Measurements from ENCODE around the gene RASD2. TPM values are rescaled to one million over a fixed set of nuclear protein-coding genes. Genes with fewer than 3 reads are reported as not detected.

RASD2 gene
- total RNA-seq, 1 experiment from 2014 or later = not detected

- H3K4me3 Mint-ChIP-seq (ENCODE audit: unreplicated experiment) = no peak overlapping the region
- H3K9me3 Mint-ChIP-seq (ENCODE audit: unreplicated experiment) = peaks cover 6% of the 10 kb centered on the region
- peak; percentile 61 for DNase-seq (ENCODE audit: unreplicated experiment)
- CTCF ChIA-PET = interaction anchor here (0.5 to 6.4 kb wide), 57 partner anchors 9 to 554 kb away, joined by 3 to 234 read pairs (median 4); no protein-coding TSS in a partner anchor
- POLR2A ChIA-PET = no interaction called here
- H3K27me3 Mint-ChIP-seq (ENCODE audit: insufficient read depth, unreplicated experiment) = no peaks in the 10 kb centered on the region
- H3K4me1 Mint-ChIP-seq (ENCODE audit: insufficient read depth, unreplicated experiment) = peaks cover 4% of the 10 kb centered on the region
- peak; percentile 91 for TF ChIP-seq CTCF (IDR thresholded peaks at IDR 0.05; ENCODE audit: unreplicated experiment)
- intact Hi-C loops (cut with micrococcal nuclease) = loop anchor here (1.0 kb wide), 3 partner anchors 40 to 233 kb away; no protein-coding TSS in a partner anchor
- H3K36me3 Mint-ChIP-seq (ENCODE audit: insufficient read depth, unreplicated experiment) = no peaks in the 10 kb centered on the region
- H3K27ac Mint-ChIP-seq (ENCODE audit: low read depth, unreplicated experiment) = no peak overlapping the region
- BruUV-seq (replicated peaks) = no TSS peak
Observed at GRCh38 chr22:35582861-35583670, 42.4 kb downstream of the RASD2 start.

- no peaks in the 10 kb centered on the region for H3K36me3 Mint-ChIP-seq (ENCODE audit: insufficient read depth, unreplicated experiment)
- BruUV-seq (replicated peaks) = no TSS peak
- no peaks in the 10 kb centered on the region for H3K9me3 Mint-ChIP-seq (ENCODE audit: unreplicated experiment)
- CTCF ChIA-PET = interaction anchor here (1.5 kb wide), 1 partner anchor 40 kb away, joined by 3 read pairs; no protein-coding TSS in a partner anchor
- peaks cover 21% of the 10 kb centered on the region for H3K4me1 Mint-ChIP-seq (ENCODE audit: insufficient read depth, unreplicated experiment)
- POLR2A ChIA-PET = interaction anchor here (0.6 kb wide), 1 partner anchor 122 kb away, joined by 3 read pairs; no protein-coding TSS in a partner anchor
- H3K27ac Mint-ChIP-seq (ENCODE audit: low read depth, unreplicated experiment) = no peak overlapping the region
- no peaks in the 10 kb centered on the region for H3K27me3 Mint-ChIP-seq (ENCODE audit: insufficient read depth, unreplicated experiment)
- no peak for DNase-seq (ENCODE audit: unreplicated experiment)
- no peak overlapping the region for H3K4me3 Mint-ChIP-seq (ENCODE audit: unreplicated experiment)
- TF ChIP-seq CTCF (IDR thresholded peaks at IDR 0.05; ENCODE audit: unreplicated experiment) = no peak
- intact Hi-C loops (cut with micrococcal nuclease) = no loop called here
Observed at GRCh38 chr22:35586771-35587170, 46.1 kb downstream of the RASD2 start.

GRCh38 chr22:35587447-35587870, 46.8 kb downstream of the RASD2 start:
- ChIA-PET POLR2A (interaction anchor here (0.6 kb wide), 2 partner anchors 40 to 123 kb away, joined by 3 to 5 read pairs; no protein-coding TSS in a partner anchor), CTCF (interaction anchor here (0.6 to 1.5 kb wide), 3 partner anchors 29 to 629 kb away, joined by 3 to 4 read pairs (median 3); no protein-coding TSS in a partner anchor)
- no TSS peak for BruUV-seq (replicated peaks)
- Mint-ChIP-seq H3K4me1 (ENCODE audit: insufficient read depth, unreplicated experiment) (peaks cover 22% of the 10 kb centered on the region), H3K9me3 (ENCODE audit: unreplicated experiment) (no peaks in the 10 kb centered on the region), H3K27me3 (ENCODE audit: insufficient read depth, unreplicated experiment) (no peaks in the 10 kb centered on the region), H3K27ac (ENCODE audit: low read depth, unreplicated experiment) (no peak overlapping the region), H3K4me3 (ENCODE audit: unreplicated experiment) (no peak overlapping the region), H3K36me3 (ENCODE audit: insufficient read depth, unreplicated experiment) (no peaks in the 10 kb centered on the region)
- intact Hi-C loops (cut with micrococcal nuclease) = no loop called here
- DNase-seq (ENCODE audit: unreplicated experiment) = no peak
- TF ChIP-seq CTCF (IDR thresholded peaks at IDR 0.05; ENCODE audit: unreplicated experiment) = no peak

GRCh38 chr22:35587896-35588295, 47.3 kb downstream of the RASD2 start:
- H3K27ac Mint-ChIP-seq (ENCODE audit: low read depth, unreplicated experiment) = no peak overlapping the region
- ChIA-PET POLR2A (interaction anchor here (0.6 kb wide), 1 partner anchor 39 kb away, joined by 5 read pairs; no protein-coding TSS in a partner anchor), CTCF (interaction anchor here (0.7 to 1.5 kb wide), 3 partner anchors 29 to 243 kb away, joined by 3 to 4 read pairs (median 4); no protein-coding TSS in a partner anchor)
- no peaks in the 10 kb centered on the region for H3K27me3 Mint-ChIP-seq (ENCODE audit: insufficient read depth, unreplicated experiment)
- no peak for TF ChIP-seq CTCF (IDR thresholded peaks at IDR 0.05; ENCODE audit: unreplicated experiment)
- no peak for DNase-seq (ENCODE audit: unreplicated experiment)
- H3K9me3 Mint-ChIP-seq (ENCODE audit: unreplicated experiment) = no peaks in the 10 kb centered on the region
- intact Hi-C loops (cut with micrococcal nuclease) = no loop called here
- H3K4me1 Mint-ChIP-seq (ENCODE audit: insufficient read depth, unreplicated experiment) = peaks cover 27% of the 10 kb centered on the region
- BruUV-seq (replicated peaks) = no TSS peak
- H3K4me3 Mint-ChIP-seq (ENCODE audit: unreplicated experiment) = no peak overlapping the region
- H3K36me3 Mint-ChIP-seq (ENCODE audit: insufficient read depth, unreplicated experiment) = no peaks in the 10 kb centered on the region
